Hematopoietic multipotent progenitor cell (in vitro differentiated cells): ENCODE data around the gene RHOT1. TPM values are rescaled to one million over a fixed set of nuclear protein-coding genes. Genes with fewer than 3 reads are reported as not detected.
A peak's percentile ranks its signal among the peaks of the same experiment; 100 is the strongest.
"Not testable (repeated sequence)": the region's sequence is repeated elsewhere in the genome, so short reads cannot be mapped to it uniquely, and the experiment has no call there.

Source experiments
- DNase-seq, 3 donors: peaks; one replicate each; pipeline ENCODE4 v3.0.0-alpha.2; 2011 to 2015; ENCODE audit warnings: low read depth in 2 of 3, low spot score in 2 of 3
- total RNA-seq: library from RNA; depleted of rRNA; stranded (reverse); fragments of >200 nt; gene quantifications from one replicate; pipeline ENCODE4 v1.2.3, GENCODE V29; 2012

Gene RHOT1
- total RNA-seq, 1 donor = 26.9 TPM

- DNase-seq = no peak
These were observed 18.5 kb upstream of the RHOT1 start for GRCh38 chr17:32123782-32124181.

- DNase-seq = no peak
These were observed 17.1 kb upstream of the RHOT1 start for GRCh38 chr17:32124985-32125847.

GRCh38 chr17:32125848-32126153 lies 16.5 kb upstream of the RHOT1 start:
- DNase-seq = no peak

- no peak for DNase-seq
These were observed 16.0 kb upstream of the RHOT1 start for GRCh38 chr17:32126325-32126724.

GRCh38 chr17:32126746-32127145 lies 15.6 kb upstream of the RHOT1 start:
- no peak for DNase-seq

- peak; percentile 47 to 84 (median 79) for DNase-seq
These were observed 15.0 kb upstream of the RHOT1 start for GRCh38 chr17:32127158-32127897.

- not testable (repeated sequence) for DNase-seq
These were observed 13.8 kb upstream of the RHOT1 start for GRCh38 chr17:32128470-32128869.

GRCh38 chr17:32135497-32136117 lies 6.7 kb upstream of the RHOT1 start:
- DNase-seq = peak in 1 of 3 donors; percentile 20

- DNase-seq = peak in 2 of 3 donors; percentile 16 to 64
These were observed 5.4 kb upstream of the RHOT1 start for GRCh38 chr17:32136856-32137255.

GRCh38 chr17:32139504-32139903 lies 2.8 kb upstream of the RHOT1 start:
- not testable (repeated sequence) for DNase-seq

GRCh38 chr17:32141258-32141657 lies 1.0 kb upstream of the RHOT1 start:
- DNase-seq = peak in 2 of 3 donors; percentile 85 to 87

- no peak for DNase-seq
These were observed 644 bp upstream of the RHOT1 start for GRCh38 chr17:32141679-32142037.

- peak in 2 of 3 donors; percentile 34 to 37 for DNase-seq
These were observed 690 bp downstream of the RHOT1 start for GRCh38 chr17:32142857-32143526.

GRCh38 chr17:32143527-32143870 lies 1.2 kb downstream of the RHOT1 start:
- no peak for DNase-seq

- not testable (repeated sequence) for DNase-seq
These were observed 2.1 kb downstream of the RHOT1 start for GRCh38 chr17:32144442-32144841.

GRCh38 chr17:32148351-32148750 lies 6.0 kb downstream of the RHOT1 start:
- no peak for DNase-seq

GRCh38 chr17:32150358-32150757 lies 8.1 kb downstream of the RHOT1 start:
- DNase-seq = no peak

GRCh38 chr17:32152130-32152529 lies 9.8 kb downstream of the RHOT1 start:
- DNase-seq = no peak

- no peak for DNase-seq
These were observed 13.6 kb downstream of the RHOT1 start for GRCh38 chr17:32155896-32156295.

GRCh38 chr17:32156656-32157055 lies 14.4 kb downstream of the RHOT1 start:
- no peak for DNase-seq

GRCh38 chr17:32157225-32157624 lies 14.9 kb downstream of the RHOT1 start:
- DNase-seq = no peak
